H1 (cell line): ENCODE results near the gene C1QTNF4. TPM values are rescaled to one million over a fixed set of nuclear protein-coding genes. Genes with fewer than 3 reads are reported as not detected.

ENCODE experiments used
- CBX8 ChIP-seq: fragments of 300-800, 300-1000 bp; sonication (generic); IDR thresholded peaks from 2 replicates; pipeline ENCODE4 v1.7.1; 2016; ENCODE audit warnings: low read depth, low read length, borderline replicate concordance
- CEBPB ChIP-seq: IDR thresholded peaks from 2 replicates; pipeline ENCODE4 v1.6.1; 2012; ENCODE audit warnings: low read depth, low read length
- CTCF ChIP-seq, 3 experiments: IDR thresholded peaks; 1 replicate in 2 of 3; 2 replicates in 1 of 3; pipeline versions ENCODE4 v1.5.1 to v1.6.1; 2011; ENCODE audit warnings: low read length in 3 of 3, mild to moderate bottlenecking in 3 of 3, inconsistent platforms in 2 of 3, low read depth in 1 of 3, moderate library complexity in 1 of 3; ENCODE audit not compliant: insufficient read depth in 1 of 3; ENCODE audit errors: control extremely low read depth in 1 of 3
- E2F6 ChIP-seq: IDR thresholded peaks from 2 replicates; pipeline ENCODE4 v1.6.1; 2012; ENCODE audit warnings: inconsistent platforms
- JUND ChIP-seq: IDR thresholded peaks from 2 replicates; pipeline ENCODE4 v1.6.1; 2011; ENCODE audit warnings: mild to moderate bottlenecking, improper control_type of control experiment, low read length
- KDM5A ChIP-seq: fragments of 200-600 bp; IDR thresholded peaks from 2 replicates; pipeline ENCODE4 v1.7.1; 2012; ENCODE audit warnings: mild to moderate bottlenecking, low read length, inconsistent platforms, mixed read lengths
- POU5F1 ChIP-seq: IDR thresholded peaks from 2 replicates; pipeline ENCODE4 v1.6.1; 2011; ENCODE audit warnings: low read depth, mild to moderate bottlenecking, low read length, moderate library complexity
- RFX5 ChIP-seq: IDR thresholded peaks from 2 replicates; pipeline ENCODE4 v1.6.1; 2011; ENCODE audit warnings: low read depth, low read length, improper control_type of control experiment, borderline replicate concordance
- RXRA ChIP-seq: IDR thresholded peaks from 2 replicates; pipeline ENCODE4 v1.6.1; 2011; ENCODE audit warnings: low read depth, mild to moderate bottlenecking, low read length, moderate library complexity; ENCODE audit not compliant: insufficient read depth
- TBP ChIP-seq: IDR thresholded peaks from 2 replicates; pipeline ENCODE4 v1.6.1; 2011; ENCODE audit warnings: low read depth, low read length, improper control_type of control experiment
- polyA plus RNA-seq, 7 experiments: library from polyadenylated mRNA; depleted of rRNA in 3 of 7; stranded (reverse) in 5 of 7; unstranded in 2 of 7; fragments of >200 nt in 5 of 7; fragments of 200-250 nt in 2 of 7; gene quantifications; 1 replicate in 5 of 7; 2 replicates in 1 of 7; 4 replicates in 1 of 7; pipeline versions ENCODE4 v1.2.1 to v1.2.3, GENCODE V29; 2011 to 2013; ENCODE audit warnings: missing spikeins in 2 of 7, mixed read lengths in 2 of 7
- total RNA-seq: library from RNA; stranded (reverse); fragmentation: NEBNext Ultra II Directional; extraction: Animal tissue kit (Norgen Biotek cat#: 25700); gene quantifications from 2 replicates; pipeline ENCODE4 v1.2.1, GENCODE V29; 2021
- TF ChIP-seq, protein P1 (sequence below): IDR thresholded peaks from 2 replicates; pipeline ENCODE4 v1.6.1; 2011; ENCODE audit warnings: low read depth, mild to moderate bottlenecking, low read length; ENCODE audit not compliant: insufficient read depth
- TF ChIP-seq, protein P2 (sequence below): IDR thresholded peaks from 2 replicates; pipeline ENCODE4 v1.6.1; 2011; ENCODE audit warnings: low read length, improper control_type of control experiment

The C1QTNF4 gene
- total and polyA plus RNA-seq, 2 of the 8 experiments (the other 6 are each of a cell fraction or from before 2014, with no cell fraction given): 3.9 to 6.0 TPM

GRCh38 chr11:47577460-47578041 is 16.7 kb downstream of the C1QTNF4 start (continued):
- no peak for TF ChIP-seq CTCF (IDR thresholded peaks at IDR 0.05; ENCODE audit: control extremely low read depth in 1 of 3, insufficient read depth in 1 of 3, low read depth in 1 of 3, low read length in 3 of 3)
- no peak for TF ChIP-seq RXRA
- no peak for TF ChIP-seq POU5F1
- TF ChIP-seq RFX5: no peak
- TF ChIP-seq, protein P1, sequence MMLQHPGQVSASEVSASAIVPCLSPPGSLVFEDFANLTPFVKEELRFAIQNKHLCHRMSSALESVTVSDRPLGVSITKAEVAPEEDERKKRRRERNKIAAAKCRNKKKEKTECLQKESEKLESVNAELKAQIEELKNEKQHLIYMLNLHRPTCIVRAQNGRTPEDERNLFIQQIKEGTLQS: no peak
- TF ChIP-seq, protein P2, sequence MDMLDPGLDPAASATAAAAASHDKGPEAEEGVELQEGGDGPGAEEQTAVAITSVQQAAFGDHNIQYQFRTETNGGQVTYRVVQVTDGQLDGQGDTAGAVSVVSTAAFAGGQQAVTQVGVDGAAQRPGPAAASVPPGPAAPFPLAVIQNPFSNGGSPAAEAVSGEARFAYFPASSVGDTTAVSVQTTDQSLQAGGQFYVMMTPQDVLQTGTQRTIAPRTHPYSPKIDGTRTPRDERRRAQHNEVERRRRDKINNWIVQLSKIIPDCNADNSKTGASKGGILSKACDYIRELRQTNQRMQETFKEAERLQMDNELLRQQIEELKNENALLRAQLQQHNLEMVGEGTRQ: no peak
- no peak for TF ChIP-seq KDM5A
- no peak for TF ChIP-seq CEBPB
- no peak for TF ChIP-seq JUND
- no peak for TF ChIP-seq CBX8
- TF ChIP-seq E2F6: no peak
- TF ChIP-seq TBP: no peak
